ENCODE measurements around the gene SPRR1A. TPM values are rescaled to one million over a fixed set of nuclear protein-coding genes. Genes with fewer than 3 reads are reported as not detected.
A peak's percentile ranks its signal among the peaks of the same experiment; 100 is the strongest.

The SPRR1A gene
- total RNA-seq, 1 donor from 2014 or later, result not detected

DNA sequence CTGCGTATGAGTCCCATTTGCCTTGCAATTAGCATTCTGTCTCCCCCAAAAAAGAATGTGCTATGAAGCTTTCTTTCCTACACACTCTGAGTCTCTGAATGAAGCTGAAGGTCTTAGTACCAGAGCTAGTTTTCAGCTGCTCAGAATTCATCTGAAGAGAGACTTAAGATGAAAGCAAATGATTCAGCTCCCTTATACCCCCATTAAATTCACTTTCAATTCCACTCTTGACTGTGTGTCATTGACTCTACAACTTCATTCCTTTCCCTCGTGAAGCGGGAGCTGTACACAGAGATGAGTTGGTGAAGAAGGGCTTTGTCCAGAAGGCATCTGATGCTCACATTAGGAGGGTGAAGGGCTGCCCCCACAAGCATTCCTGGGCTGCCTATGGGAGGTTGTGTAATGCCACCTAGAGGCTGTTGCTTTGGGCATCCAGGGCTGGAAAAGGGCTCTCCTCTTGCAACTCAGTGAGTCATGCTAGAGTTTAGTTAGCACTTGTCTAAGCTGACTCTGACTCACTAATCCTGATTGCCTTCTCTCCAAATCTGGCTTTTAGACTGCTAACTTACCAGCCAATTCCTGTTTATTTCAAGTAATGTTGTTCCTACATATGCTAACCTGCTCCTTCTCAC is 48.9 kb downstream of the SPRR1A start:
- Mint-ChIP-seq H3K36me3 (no peaks in the 10 kb centered on the region), H3K4me3 (no peak overlapping the region), H3K9me3 (no peaks in the 10 kb centered on the region), H3K4me1 (no peaks in the 10 kb centered on the region), H3K27me3 (ENCODE audit: insufficient read depth, low read depth) (no peaks in the 10 kb centered on the region), H3K27ac (no peak overlapping the region)
- TF ChIP-seq, protein P1, sequence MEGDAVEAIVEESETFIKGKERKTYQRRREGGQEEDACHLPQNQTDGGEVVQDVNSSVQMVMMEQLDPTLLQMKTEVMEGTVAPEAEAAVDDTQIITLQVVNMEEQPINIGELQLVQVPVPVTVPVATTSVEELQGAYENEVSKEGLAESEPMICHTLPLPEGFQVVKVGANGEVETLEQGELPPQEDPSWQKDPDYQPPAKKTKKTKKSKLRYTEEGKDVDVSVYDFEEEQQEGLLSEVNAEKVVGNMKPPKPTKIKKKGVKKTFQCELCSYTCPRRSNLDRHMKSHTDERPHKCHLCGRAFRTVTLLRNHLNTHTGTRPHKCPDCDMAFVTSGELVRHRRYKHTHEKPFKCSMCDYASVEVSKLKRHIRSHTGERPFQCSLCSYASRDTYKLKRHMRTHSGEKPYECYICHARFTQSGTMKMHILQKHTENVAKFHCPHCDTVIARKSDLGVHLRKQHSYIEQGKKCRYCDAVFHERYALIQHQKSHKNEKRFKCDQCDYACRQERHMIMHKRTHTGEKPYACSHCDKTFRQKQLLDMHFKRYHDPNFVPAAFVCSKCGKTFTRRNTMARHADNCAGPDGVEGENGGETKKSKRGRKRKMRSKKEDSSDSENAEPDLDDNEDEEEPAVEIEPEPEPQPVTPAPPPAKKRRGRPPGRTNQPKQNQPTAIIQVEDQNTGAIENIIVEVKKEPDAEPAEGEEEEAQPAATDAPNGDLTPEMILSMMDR (IDR thresholded peaks at IDR 0.05), result peak; percentile 12
- TF ChIP-seq EZH2phosphoT487 (IDR thresholded peaks at IDR 0.05), result no peak
- Histone ChIP-seq H3K79me2 (ENCODE audit: low read depth) (no peaks in the 10 kb centered on the region), H3K9ac (no peak overlapping the region), H3K4me2 (no peak overlapping the region), H3K27me3 (no peaks in the 10 kb centered on the region), H3K36me3 (no peaks in the 10 kb centered on the region), H3F3A (ENCODE audit: low read depth) (no peaks in the 10 kb centered on the region), H3K4me3 (no peak overlapping the region), H4K20me1 (ENCODE audit: low read depth) (no peaks in the 10 kb centered on the region), H3K27ac (no peak overlapping the region), H2AFZ (replicated peaks) (no peak overlapping the region), H3K4me1 (no peaks in the 10 kb centered on the region), H3K9me3 (ENCODE audit: low read depth) (peaks cover 3% of the 10 kb centered on the region)
- peak; percentile 21 for DNase-seq (ENCODE audit: low spot score)

DNA sequence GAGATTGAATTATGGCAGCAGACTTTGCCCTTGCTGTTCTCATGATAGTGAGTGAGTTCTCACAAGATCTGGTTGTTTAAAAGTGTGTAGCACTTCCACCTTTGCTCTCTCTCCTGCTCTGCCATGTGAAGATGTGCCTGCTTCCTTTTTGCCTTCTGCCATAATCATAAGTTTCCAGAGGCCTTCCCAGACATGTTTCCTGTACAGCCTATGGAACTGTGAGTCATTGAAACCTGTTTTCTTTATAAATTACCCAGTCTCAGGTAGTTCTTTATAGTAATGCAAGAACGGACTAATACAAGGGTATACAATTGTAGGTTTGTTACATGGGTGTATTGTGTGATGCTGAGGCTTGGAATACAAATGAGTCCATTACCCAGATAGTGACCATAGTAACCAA is 51.3 kb downstream of the SPRR1A start:
- no peaks in the 10 kb centered on the region for H4K20me1 ChIP-seq (ENCODE audit: low read depth)
- no peak overlapping the region for H3K27ac Mint-ChIP-seq
- DNase-seq (ENCODE audit: low spot score), result no peak
- H3K79me2 ChIP-seq (ENCODE audit: low read depth), result no peaks in the 10 kb centered on the region
- H3K36me3 Mint-ChIP-seq, result no peaks in the 10 kb centered on the region
- no peak overlapping the region for H3K4me3 Mint-ChIP-seq
- TF ChIP-seq EZH2 (IDR thresholded peaks at IDR 0.05) (no peak), EZH2phosphoT487 (IDR thresholded peaks at IDR 0.05) (no peak)
- TF ChIP-seq, protein P1 (IDR thresholded peaks at IDR 0.05), result no peak
- H3K4me3 ChIP-seq, result no peak overlapping the region
- H3K36me3 ChIP-seq, result no peaks in the 10 kb centered on the region
- H3K9me3 ChIP-seq (ENCODE audit: low read depth), result peaks cover 5% of the 10 kb centered on the region
- H2AFZ ChIP-seq (replicated peaks), result no peak overlapping the region
- no peaks in the 10 kb centered on the region for H3K27me3 ChIP-seq
- no peak overlapping the region for H3K27ac ChIP-seq
- no peak overlapping the region for H3K9ac ChIP-seq
- no peaks in the 10 kb centered on the region for H3F3A ChIP-seq (ENCODE audit: low read depth)
- H3K9me3 Mint-ChIP-seq, result no peaks in the 10 kb centered on the region
- H3K4me2 ChIP-seq, result no peak overlapping the region
- no peaks in the 10 kb centered on the region for H3K4me1 ChIP-seq
- H3K4me1 Mint-ChIP-seq, result no peaks in the 10 kb centered on the region
- no peaks in the 10 kb centered on the region for H3K27me3 Mint-ChIP-seq (ENCODE audit: insufficient read depth, low read depth)

Small RNAs within 50 kb of the gene (small RNA-seq; reads per million reads assigned to genes)
- gene AL356867.1 (not detected), gene RF00322 (not detected), gene SPRR1A (not detected)

Other genes with a start within 250 kb of the SPRR1A start
- gene KPRP, start 226.1 kb upstream of the SPRR1A start, total RNA-seq (ENCODE audit: low replicate concordance), result not detected in 2 replicates
- gene LCE1F, start 208.9 kb upstream of the SPRR1A start, total RNA-seq (ENCODE audit: low replicate concordance), result not detected in 2 replicates
- not detected in 2 replicates for gene LCE1E, start 197.8 kb upstream of the SPRR1A start, total RNA-seq (ENCODE audit: low replicate concordance)
- gene LCE1D, start 187.4 kb upstream of the SPRR1A start, total RNA-seq (ENCODE audit: low replicate concordance), result not detected in 2 replicates
- not detected in 2 replicates for gene LCE1C, start 177.4 kb upstream of the SPRR1A start, total RNA-seq (ENCODE audit: low replicate concordance)
- gene LCE1B, start 172.1 kb upstream of the SPRR1A start, total RNA-seq (ENCODE audit: low replicate concordance), result not detected in 2 replicates
- not detected in 2 replicates for gene LCE1A, start 156.6 kb upstream of the SPRR1A start, total RNA-seq (ENCODE audit: low replicate concordance)
- not detected in 2 replicates for gene LCE6A, start 141.2 kb upstream of the SPRR1A start, total RNA-seq (ENCODE audit: low replicate concordance)
- gene LCE7A, start 124.1 kb upstream of the SPRR1A start, total RNA-seq (ENCODE audit: low replicate concordance), result not detected in 2 replicates
- not detected in 2 replicates for gene SMCP, start 105.8 kb upstream of the SPRR1A start, total RNA-seq (ENCODE audit: low replicate concordance)
- not detected in 2 replicates for gene IVL, start 75.5 kb upstream of the SPRR1A start, total RNA-seq (ENCODE audit: low replicate concordance)
- gene SPRR5, start 36.9 kb upstream of the SPRR1A start, total RNA-seq (ENCODE audit: low replicate concordance), result not detected in 2 replicates
- not detected in 2 replicates for gene SPRR4, start 13.4 kb upstream of the SPRR1A start, total RNA-seq (ENCODE audit: low replicate concordance)
- not detected in 2 replicates for gene SPRR3, start 17.7 kb downstream of the SPRR1A start, total RNA-seq (ENCODE audit: low replicate concordance)
- not detected in 2 replicates for gene SPRR1B, start 47.1 kb downstream of the SPRR1A start, total RNA-seq (ENCODE audit: low replicate concordance)
- not detected in 2 replicates for gene SPRR2D, start 57.0 kb downstream of the SPRR1A start, total RNA-seq (ENCODE audit: low replicate concordance)
- gene SPRR2A, start 73.4 kb downstream of the SPRR1A start, total RNA-seq (ENCODE audit: low replicate concordance), result not detected in 2 replicates
- gene SPRR2B, start 87.5 kb downstream of the SPRR1A start, total RNA-seq (ENCODE audit: low replicate concordance), result not detected in 2 replicates
- gene SPRR2E, start 110.4 kb downstream of the SPRR1A start, total RNA-seq (ENCODE audit: low replicate concordance), result not detected in 2 replicates
- not detected in 2 replicates for gene SPRR2F, start 129.4 kb downstream of the SPRR1A start, total RNA-seq (ENCODE audit: low replicate concordance)
- not detected in 2 replicates for gene SPRR2G, start 166.8 kb downstream of the SPRR1A start, total RNA-seq (ENCODE audit: low replicate concordance)
- gene LELP1, start 219.3 kb downstream of the SPRR1A start, total RNA-seq (ENCODE audit: low replicate concordance), result not detected in 2 replicates
- not detected in 2 replicates for gene PRR9, start 233.5 kb downstream of the SPRR1A start, total RNA-seq (ENCODE audit: low replicate concordance)

Data from neural progenitor cell (in vitro differentiated cells).